GM18520 (cell line): ENCODE results near the gene LONRF2.
"Not testable (repeated sequence)": the region's sequence is repeated elsewhere in the genome, so short reads cannot be mapped to it uniquely, and the experiment has no call there.

ENCODE experiments used
- ATAC-seq: cut with Tn5 transposase; IDR thresholded peaks from one replicate; pipeline ENCODE4 v1.9.1; 2021; ENCODE audit not compliant: unreplicated experiment

LONRF2 gene

GRCh38 chr2:100256416-100256815, 65.9 kb downstream of the LONRF2 start:
- ATAC-seq: no peak

- ATAC-seq: no peak
Measured at GRCh38 chr2:100254646-100255210, 67.6 kb downstream of the LONRF2 start.

- ATAC-seq: no peak
Measured at GRCh38 chr2:100253786-100254185, 68.5 kb downstream of the LONRF2 start.

GRCh38 chr2:100252811-100253698, 69.2 kb downstream of the LONRF2 start:
- ATAC-seq: no peak

GRCh38 chr2:100250645-100251044, 71.7 kb downstream of the LONRF2 start:
- no peak for ATAC-seq

- ATAC-seq: no peak
Measured at GRCh38 chr2:100248971-100249370, 73.3 kb downstream of the LONRF2 start.

- not testable (repeated sequence) for ATAC-seq
Measured at GRCh38 chr2:100248556-100248955, 73.7 kb downstream of the LONRF2 start.

GRCh38 chr2:100248044-100248330, 74.3 kb downstream of the LONRF2 start:
- no peak for ATAC-seq

- ATAC-seq: no peak
Measured at GRCh38 chr2:100247256-100248043, 74.9 kb downstream of the LONRF2 start.

- ATAC-seq: no peak
Measured at GRCh38 chr2:100246163-100247145, 75.8 kb downstream of the LONRF2 start.

- no peak for ATAC-seq
Measured at GRCh38 chr2:100245681-100246080, 76.6 kb downstream of the LONRF2 start.

- no peak for ATAC-seq
Measured at GRCh38 chr2:100244881-100245605, 77.3 kb downstream of the LONRF2 start.

- ATAC-seq: no peak
Measured at GRCh38 chr2:100243631-100244030, 78.7 kb downstream of the LONRF2 start.

GRCh38 chr2:100242891-100243619, 79.2 kb downstream of the LONRF2 start:
- ATAC-seq: no peak

GRCh38 chr2:100242476-100242875, 79.8 kb downstream of the LONRF2 start:
- no peak for ATAC-seq

GRCh38 chr2:100241236-100241635, 81.1 kb downstream of the LONRF2 start:
- no peak for ATAC-seq

- no peak for ATAC-seq
Measured at GRCh38 chr2:100240386-100240785, 81.9 kb downstream of the LONRF2 start.

GRCh38 chr2:100239486-100240210, 82.7 kb downstream of the LONRF2 start:
- ATAC-seq: no peak

- no peak for ATAC-seq
Measured at GRCh38 chr2:100238471-100238870, 83.8 kb downstream of the LONRF2 start.
